Smooth muscle cell (in vitro differentiated cells): ENCODE data around the gene C1orf226. TPM values are rescaled to one million over a fixed set of nuclear protein-coding genes. Genes with fewer than 3 reads are reported as not detected.

Source experiments
- DNase-seq: peaks from one replicate; lab custom pipeline; 2025; ENCODE audit not compliant: unreplicated experiment; lab: John Stamatoyannopoulos, UW
- H2AFZ ChIP-seq: fragments of 200-600 bp; sonication (generic); 2 replicates; pipeline ENCODE4 v1.6.0; 2016; ENCODE audit warnings: antibody characterized with exemption, low read depth, mild to moderate bottlenecking
- H3F3A ChIP-seq: fragments of 200-600 bp; sonication (generic); 2 replicates; pipeline ENCODE4 v1.6.0; 2017; ENCODE audit warnings: antibody characterized with exemption, low read depth
- H3K27ac ChIP-seq: fragments of 200-600 bp; sonication (generic); 2 replicates; pipeline ENCODE4 v1.5.1; 2016; ENCODE audit warnings: low read depth, mild to moderate bottlenecking
- H3K27me3 ChIP-seq: fragments of 200-600 bp; sonication (generic); 2 replicates; pipeline ENCODE4 v1.6.1; 2016; ENCODE audit warnings: low read depth, mild to moderate bottlenecking
- H3K36me3 ChIP-seq: fragments of 200-600 bp; sonication (generic); 2 replicates; pipeline ENCODE4 v1.5.1; 2016; ENCODE audit warnings: low read depth
- H3K4me1 ChIP-seq: fragments of 200-600 bp; sonication (generic); 2 replicates; pipeline ENCODE4 v1.5.1; 2016; ENCODE audit warnings: low read depth
- H3K4me2 ChIP-seq: fragments of 200-600 bp; sonication (generic); 2 replicates; pipeline ENCODE4 v1.6.0; 2016; ENCODE audit warnings: mild to moderate bottlenecking
- H3K4me3 ChIP-seq: fragments of 200-600 bp; sonication (generic); 2 replicates; pipeline ENCODE4 v1.5.1; 2016; ENCODE audit warnings: mild to moderate bottlenecking
- H3K79me2 ChIP-seq: fragments of 200-600 bp; sonication (generic); 2 replicates; pipeline ENCODE4 v1.6.0; 2016; ENCODE audit warnings: low read depth, mild to moderate bottlenecking
- H3K9ac ChIP-seq: fragments of 200-600 bp; sonication (generic); 2 replicates; pipeline ENCODE4 v1.6.0; 2016; ENCODE audit warnings: low read depth
- H3K9me3 ChIP-seq: fragments of 200-600 bp; sonication (generic); replicated peaks from 2 replicates; pipeline ENCODE4 v1.5.1; 2016; ENCODE audit warnings: low read depth
- H4K20me1 ChIP-seq: fragments of 200-600 bp; sonication (generic); 2 replicates; pipeline ENCODE4 v1.6.0; 2016; ENCODE audit warnings: low read depth
- CTCF ChIP-seq: fragments of 200-600 bp; sonication (generic); IDR thresholded peaks from 2 replicates; pipeline ENCODE4 v1.5.1; 2017; ENCODE audit warnings: borderline replicate concordance, mild to moderate bottlenecking, antibody characterized with exemption; ENCODE audit not compliant: insufficient read depth, poor library complexity, severe bottlenecking
- WGBS: methylation state at CpG from one replicate; pipeline ENCODE4 v1.1.7; 2016; ENCODE audit warnings: low lambda C conversion rate; 5-methylcytosine and 5-hydroxymethylcytosine counted together
- polyA plus RNA-seq: library from polyadenylated mRNA; unstranded; fragments of >200 nt; fragmentation: Nextera tagmentation; extraction: Ambion mirVana; gene quantifications from 2 replicates; pipeline ENCODE4 v1.2.1, GENCODE V29; 2016
- total RNA-seq: library from RNA; depleted of rRNA; stranded (reverse); fragments of >200 nt; gene quantifications from 2 replicates; pipeline ENCODE4 v1.2.3, GENCODE V29; 2014

C1orf226 gene
- total and polyA plus RNA-seq, 2 experiments from 2014 or later, result 0.39 to 1.2 TPM

- Histone ChIP-seq H4K20me1 (no peaks in the 10 kb centered on the region), H3K79me2 (no peaks in the 10 kb centered on the region), H3K9ac (no peak overlapping the region), H3K4me3 (no peak overlapping the region), H3K4me2 (no peak overlapping the region), H3K4me1 (no peaks in the 10 kb centered on the region), H3K27me3 (no peaks in the 10 kb centered on the region), H3K27ac (no peak overlapping the region), H2AFZ (no peak overlapping the region), H3F3A (no peaks in the 10 kb centered on the region), H3K9me3 (no peaks in the 10 kb centered on the region), H3K36me3 (no peaks in the 10 kb centered on the region)
- no peak for TF ChIP-seq CTCF
- 93% methylated on average over 1 of the region's 1 CpG for WGBS
- DNase-seq, result no peak
Measured at GRCh38 chr1:162407539-162407938, 26.0 kb downstream of the C1orf226 start.

GRCh38 chr1:162412002-162412401 lies 30.5 kb downstream of the C1orf226 start, which contains the start of gene SH2D1B:
Gene SH2D1B (minus strand): TSS chr1:162412136. CDS start chr1:162412016, 120 bp downstream.
- no peak within 1 kb of the TSS for H3K27ac ChIP-seq
- no peaks in the 10 kb centered on the region for H4K20me1 ChIP-seq
- WGBS, result 83% methylated on average over 3 of the region's 3 CpGs
- no peak within 1 kb of the TSS for H2AFZ ChIP-seq
- no peak for TF ChIP-seq CTCF
- H3F3A ChIP-seq, result no peaks in the 10 kb centered on the region
- H3K9ac ChIP-seq, result no peak within 1 kb of the TSS
- H3K9me3 ChIP-seq, result no peaks in the 10 kb centered on the region
- no peaks in the 10 kb centered on the region for H3K27me3 ChIP-seq
- no peak within 1 kb of the TSS for H3K4me3 ChIP-seq
- no peaks in the 10 kb centered on the region for H3K36me3 ChIP-seq
- H3K4me1 ChIP-seq, result no peaks in the 10 kb centered on the region
- no peaks in the 10 kb centered on the region for H3K79me2 ChIP-seq
- H3K4me2 ChIP-seq, result no peak within 1 kb of the TSS
- no peak for DNase-seq

GRCh38 chr1:162416215-162416614 lies 34.7 kb downstream of the C1orf226 start:
- TF ChIP-seq CTCF, result no peak
- Histone ChIP-seq H2AFZ (no peak overlapping the region), H3K4me3 (no peak overlapping the region), H3K79me2 (no peaks in the 10 kb centered on the region), H3K36me3 (no peaks in the 10 kb centered on the region), H3K4me2 (no peak overlapping the region), H3K4me1 (no peaks in the 10 kb centered on the region), H4K20me1 (no peaks in the 10 kb centered on the region), H3K9me3 (no peaks in the 10 kb centered on the region), H3K27me3 (no peaks in the 10 kb centered on the region), H3K27ac (no peak overlapping the region), H3F3A (no peaks in the 10 kb centered on the region), H3K9ac (no peak overlapping the region)
- DNase-seq, result no peak

GRCh38 chr1:162416909-162417308 lies 35.4 kb downstream of the C1orf226 start:
- H3K4me1 ChIP-seq, result no peaks in the 10 kb centered on the region
- H4K20me1 ChIP-seq, result no peaks in the 10 kb centered on the region
- no peaks in the 10 kb centered on the region for H3K36me3 ChIP-seq
- H3K9ac ChIP-seq, result no peak overlapping the region
- H3K27me3 ChIP-seq, result no peaks in the 10 kb centered on the region
- DNase-seq, result no peak
- 89% methylated on average over 2 of the region's 2 CpGs for WGBS
- H3K4me3 ChIP-seq, result no peak overlapping the region
- no peaks in the 10 kb centered on the region for H3K79me2 ChIP-seq
- no peak for TF ChIP-seq CTCF
- no peaks in the 10 kb centered on the region for H3K9me3 ChIP-seq
- H3F3A ChIP-seq, result no peaks in the 10 kb centered on the region
- H2AFZ ChIP-seq, result no peak overlapping the region
- H3K4me2 ChIP-seq, result no peak overlapping the region
- H3K27ac ChIP-seq, result no peak overlapping the region
